ENCODE results near the gene DAPK1.

Gene DAPK1

GRCh38 chr9:87701491-87701890 lies 203.8 kb downstream of the DAPK1 start:
- peaks cover 13% of the 10 kb centered on the region for H3K4me1 ChIP-seq (ENCODE audit: insufficient read depth, poor library complexity, severe bottlenecking)
- no peaks in the 10 kb centered on the region for H3K36me3 ChIP-seq (ENCODE audit: low read depth)
- no peak overlapping the region for H3K27ac ChIP-seq (ENCODE audit: poor library complexity, severe bottlenecking)
- TF ChIP-seq, protein P1, sequence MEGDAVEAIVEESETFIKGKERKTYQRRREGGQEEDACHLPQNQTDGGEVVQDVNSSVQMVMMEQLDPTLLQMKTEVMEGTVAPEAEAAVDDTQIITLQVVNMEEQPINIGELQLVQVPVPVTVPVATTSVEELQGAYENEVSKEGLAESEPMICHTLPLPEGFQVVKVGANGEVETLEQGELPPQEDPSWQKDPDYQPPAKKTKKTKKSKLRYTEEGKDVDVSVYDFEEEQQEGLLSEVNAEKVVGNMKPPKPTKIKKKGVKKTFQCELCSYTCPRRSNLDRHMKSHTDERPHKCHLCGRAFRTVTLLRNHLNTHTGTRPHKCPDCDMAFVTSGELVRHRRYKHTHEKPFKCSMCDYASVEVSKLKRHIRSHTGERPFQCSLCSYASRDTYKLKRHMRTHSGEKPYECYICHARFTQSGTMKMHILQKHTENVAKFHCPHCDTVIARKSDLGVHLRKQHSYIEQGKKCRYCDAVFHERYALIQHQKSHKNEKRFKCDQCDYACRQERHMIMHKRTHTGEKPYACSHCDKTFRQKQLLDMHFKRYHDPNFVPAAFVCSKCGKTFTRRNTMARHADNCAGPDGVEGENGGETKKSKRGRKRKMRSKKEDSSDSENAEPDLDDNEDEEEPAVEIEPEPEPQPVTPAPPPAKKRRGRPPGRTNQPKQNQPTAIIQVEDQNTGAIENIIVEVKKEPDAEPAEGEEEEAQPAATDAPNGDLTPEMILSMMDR (IDR thresholded peaks at IDR 0.05; ENCODE audit: poor library complexity, severe bottlenecking), result no peak
- H3K9me3 ChIP-seq (ENCODE audit: severe bottlenecking), result no peaks in the 10 kb centered on the region
- H3K4me3 ChIP-seq (ENCODE audit: severe bottlenecking), result no peak overlapping the region
- ATAC-seq (ENCODE audit: low read depth) (no peak), DNase-seq (ENCODE audit: low spot score) (no peak)
- H3K27me3 ChIP-seq (ENCODE audit: insufficient read depth, poor library complexity, severe bottlenecking), result no peaks in the 10 kb centered on the region

- no peaks in the 10 kb centered on the region for H3K9me3 ChIP-seq (ENCODE audit: severe bottlenecking)
- no peaks in the 10 kb centered on the region for H3K36me3 ChIP-seq (ENCODE audit: low read depth)
- no peaks in the 10 kb centered on the region for H3K27me3 ChIP-seq (ENCODE audit: insufficient read depth, poor library complexity, severe bottlenecking)
- DNase-seq (ENCODE audit: low spot score), result no peak
- TF ChIP-seq, protein P1 (IDR thresholded peaks at IDR 0.05; ENCODE audit: poor library complexity, severe bottlenecking), result no peak
- ATAC-seq (ENCODE audit: low read depth), result no peak
- no peak overlapping the region for H3K27ac ChIP-seq (ENCODE audit: poor library complexity, severe bottlenecking)
- H3K4me1 ChIP-seq (ENCODE audit: insufficient read depth, poor library complexity, severe bottlenecking), result peaks cover 13% of the 10 kb centered on the region
- no peak overlapping the region for H3K4me3 ChIP-seq (ENCODE audit: severe bottlenecking)
Observed at GRCh38 chr9:87701931-87702421, 204.3 kb downstream of the DAPK1 start.

- H3K4me1 ChIP-seq (ENCODE audit: insufficient read depth, poor library complexity, severe bottlenecking), result peaks cover 13% of the 10 kb centered on the region
- no peak for DNase-seq (ENCODE audit: low spot score)
- TF ChIP-seq, protein P1 (IDR thresholded peaks at IDR 0.05; ENCODE audit: poor library complexity, severe bottlenecking), result no peak
- H3K27me3 ChIP-seq (ENCODE audit: insufficient read depth, poor library complexity, severe bottlenecking), result no peaks in the 10 kb centered on the region
- H3K4me3 ChIP-seq (ENCODE audit: severe bottlenecking), result no peak overlapping the region
- no peaks in the 10 kb centered on the region for H3K36me3 ChIP-seq (ENCODE audit: low read depth)
- no peaks in the 10 kb centered on the region for H3K9me3 ChIP-seq (ENCODE audit: severe bottlenecking)
- no peak overlapping the region for H3K27ac ChIP-seq (ENCODE audit: poor library complexity, severe bottlenecking)
- no peak for ATAC-seq (ENCODE audit: low read depth)
Observed at GRCh38 chr9:87702921-87703320, 205.3 kb downstream of the DAPK1 start.

DNA sequence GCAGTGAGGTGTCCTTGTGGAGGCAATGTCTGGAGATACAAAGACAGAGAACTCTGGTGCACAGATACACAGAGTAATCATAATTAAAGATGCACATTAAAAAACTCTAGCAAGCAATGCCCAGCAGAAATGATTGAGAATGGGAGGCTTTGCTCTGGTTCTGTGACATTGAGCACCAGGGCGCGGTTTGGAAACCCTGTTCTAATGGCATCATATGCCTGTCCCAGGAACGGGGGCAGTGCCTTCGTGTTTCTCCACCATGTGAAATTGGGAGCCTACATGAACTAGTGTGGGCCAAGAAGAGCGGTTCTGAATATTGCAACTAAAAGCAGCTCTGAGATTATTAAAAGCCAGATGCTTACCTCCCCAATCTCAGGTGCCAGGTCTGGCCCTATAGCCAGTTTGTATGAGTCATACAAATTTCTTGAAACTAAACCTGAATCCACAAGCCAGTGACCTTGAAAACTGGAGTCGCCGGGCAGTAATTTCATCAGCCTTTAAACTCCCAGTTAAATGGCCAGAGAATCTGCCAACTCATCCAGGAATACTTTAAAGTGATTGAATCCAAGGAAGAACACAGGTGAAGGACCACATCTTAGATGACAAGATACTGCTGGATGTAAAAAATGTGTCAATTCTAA lies 206.1 kb downstream of the DAPK1 start:
- Histone ChIP-seq H3K27me3 (ENCODE audit: insufficient read depth, poor library complexity, severe bottlenecking) (no peaks in the 10 kb centered on the region), H3K4me1 (ENCODE audit: insufficient read depth, poor library complexity, severe bottlenecking) (peaks cover 13% of the 10 kb centered on the region), H3K36me3 (ENCODE audit: low read depth) (no peaks in the 10 kb centered on the region), H3K4me3 (ENCODE audit: severe bottlenecking) (no peak overlapping the region), H3K9me3 (ENCODE audit: severe bottlenecking) (no peaks in the 10 kb centered on the region), H3K27ac (ENCODE audit: poor library complexity, severe bottlenecking) (no peak overlapping the region)
- DNase-seq (ENCODE audit: low spot score), result no peak
- ATAC-seq (ENCODE audit: low read depth), result peak; percentile 48; the same call in 1 of the 3 replicates
- TF ChIP-seq, protein P1 (IDR thresholded peaks at IDR 0.05; ENCODE audit: poor library complexity, severe bottlenecking), result no peak

DNA sequence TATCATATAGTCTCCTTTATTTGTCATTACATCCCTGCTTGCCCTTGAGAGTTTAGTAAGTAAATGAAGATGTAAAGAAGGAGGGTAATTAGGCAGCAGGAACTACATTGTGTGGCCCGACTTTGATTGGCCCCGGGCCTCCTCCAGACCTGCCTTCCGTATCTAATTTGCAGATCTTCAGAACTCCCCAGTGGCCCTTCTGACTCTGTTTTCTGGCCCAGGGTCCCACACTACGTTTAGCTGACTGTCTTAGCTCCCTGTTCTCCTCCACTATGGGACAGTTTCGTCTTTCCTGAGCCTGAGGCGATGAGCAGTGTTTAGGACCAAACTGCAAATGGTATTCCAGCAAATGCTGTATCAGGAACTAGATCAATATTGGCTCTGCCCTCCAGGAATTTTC lies 206.7 kb downstream of the DAPK1 start:
- TF ChIP-seq, protein P1 (IDR thresholded peaks at IDR 0.05; ENCODE audit: poor library complexity, severe bottlenecking), result no peak
- H3K27ac ChIP-seq (ENCODE audit: poor library complexity, severe bottlenecking), result no peak overlapping the region
- no peak overlapping the region for H3K4me3 ChIP-seq (ENCODE audit: severe bottlenecking)
- H3K27me3 ChIP-seq (ENCODE audit: insufficient read depth, poor library complexity, severe bottlenecking), result no peaks in the 10 kb centered on the region
- ATAC-seq (ENCODE audit: low read depth) (no peak), DNase-seq (ENCODE audit: low spot score) (no peak)
- no peaks in the 10 kb centered on the region for H3K9me3 ChIP-seq (ENCODE audit: severe bottlenecking)
- peaks cover 13% of the 10 kb centered on the region for H3K4me1 ChIP-seq (ENCODE audit: insufficient read depth, poor library complexity, severe bottlenecking)
- no peaks in the 10 kb centered on the region for H3K36me3 ChIP-seq (ENCODE audit: low read depth)

Measured in RWPE2 (cell line).